Measurements from ENCODE around the gene TM2D1.
"Not testable (repeated sequence)": the region's sequence is repeated elsewhere in the genome, so short reads cannot be mapped to it uniquely, and the experiment has no call there.

The TM2D1 gene

DNA sequence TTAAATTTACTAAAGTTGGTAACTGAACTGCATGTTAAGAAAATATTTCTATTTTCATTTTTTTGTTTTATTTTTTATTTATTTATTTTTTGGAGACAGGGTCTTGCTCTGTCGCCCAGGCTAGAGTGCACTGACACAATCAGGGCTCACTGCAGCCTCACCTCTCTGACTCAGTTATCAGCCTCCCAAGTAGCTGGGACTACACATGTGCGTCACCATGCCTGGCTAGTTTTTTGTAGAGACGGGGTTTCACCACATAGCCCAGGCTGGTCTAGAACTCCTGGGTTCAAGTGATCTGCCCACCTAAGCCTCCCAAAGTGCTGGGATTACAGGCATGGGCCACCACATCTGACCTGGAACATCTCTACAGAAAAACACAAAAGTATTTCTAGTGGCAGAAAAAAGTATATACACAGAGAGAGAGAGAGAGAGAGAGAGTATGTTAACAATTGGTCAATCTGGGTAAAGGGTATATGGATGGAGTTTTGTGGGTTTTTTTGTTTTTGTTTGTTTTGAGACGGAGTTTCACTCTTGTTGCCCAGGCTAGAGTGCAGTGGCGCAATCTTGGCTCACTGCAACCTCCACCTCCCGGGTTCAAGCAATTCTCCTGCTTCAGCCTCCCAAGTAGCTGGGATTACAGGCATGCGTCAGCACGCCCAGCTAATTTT lies 5.8 kb downstream of the TM2D1 start:
- WGBS, 2 experiments: 95 to 96% methylated on average over 8 of the region's 8 CpGs
- H3K4me3 ChIP-seq (ENCODE audit: insufficient read depth, low read depth, low read length); H3K36me3 ChIP-seq (ENCODE audit: control insufficient read depth, insufficient read depth, low read length); H3K27me3 ChIP-seq (ENCODE audit: control insufficient read depth, insufficient read depth, low read length, poor library complexity, severe bottlenecking); H3K9me3 ChIP-seq (ENCODE audit: control insufficient read depth, low read length); H3K4me1 ChIP-seq (ENCODE audit: control insufficient read depth, insufficient read depth, low read length); H3K27ac ChIP-seq (ENCODE audit: insufficient read depth, low read depth, low read length, poor library complexity, severe bottlenecking): not testable (repeated sequence)

GRCh38 chr1:61711969-61712368 lies 13.0 kb downstream of the TM2D1 start:
- Histone ChIP-seq H3K36me3 (ENCODE audit: control insufficient read depth, insufficient read depth, low read length) (peaks cover 8% of the 10 kb centered on the region), H3K4me3 (ENCODE audit: insufficient read depth, low read depth, low read length) (no peak overlapping the region), H3K4me1 (ENCODE audit: control insufficient read depth, insufficient read depth, low read length) (no peaks in the 10 kb centered on the region), H3K27ac (ENCODE audit: insufficient read depth, low read depth, low read length, poor library complexity, severe bottlenecking) (no peak overlapping the region), H3K9me3 (ENCODE audit: control insufficient read depth, low read length) (no peaks in the 10 kb centered on the region), H3K27me3 (ENCODE audit: control insufficient read depth, insufficient read depth, low read length, poor library complexity, severe bottlenecking) (no peaks in the 10 kb centered on the region)

- WGBS, 2 experiments: 89 to 97% methylated on average over 4 of the region's 4 CpGs
- H3K4me1 ChIP-seq (ENCODE audit: control insufficient read depth, insufficient read depth, low read length): not testable (repeated sequence)
These were observed 13.7 kb downstream of the TM2D1 start for GRCh38 chr1:61711257-61711656.

GRCh38 chr1:61709908-61710289 lies 15.0 kb downstream of the TM2D1 start:
- peaks cover 8% of the 10 kb centered on the region for H3K36me3 ChIP-seq (ENCODE audit: control insufficient read depth, insufficient read depth, low read length)
- 96 to 100% methylated on average over 2 of the region's 2 CpGs for WGBS, 2 experiments

More at GRCh38 chr1:61711257-61711656, 13.7 kb downstream of the TM2D1 start:
- H3K9me3 ChIP-seq (ENCODE audit: control insufficient read depth, low read length); H3K27ac ChIP-seq (ENCODE audit: insufficient read depth, low read depth, low read length, poor library complexity, severe bottlenecking); H3K4me3 ChIP-seq (ENCODE audit: insufficient read depth, low read depth, low read length); H3K27me3 ChIP-seq (ENCODE audit: control insufficient read depth, insufficient read depth, low read length, poor library complexity, severe bottlenecking); H3K36me3 ChIP-seq (ENCODE audit: control insufficient read depth, insufficient read depth, low read length): not testable (repeated sequence)

GRCh38 chr1:61708953-61709907 lies 15.7 kb downstream of the TM2D1 start:
- no peaks in the 10 kb centered on the region for H3K9me3 ChIP-seq (ENCODE audit: control insufficient read depth, low read length)
- no peak overlapping the region for H3K4me3 ChIP-seq (ENCODE audit: insufficient read depth, low read depth, low read length)
- no peaks in the 10 kb centered on the region for H3K4me1 ChIP-seq (ENCODE audit: control insufficient read depth, insufficient read depth, low read length)
- H3K36me3 ChIP-seq (ENCODE audit: control insufficient read depth, insufficient read depth, low read length): peaks cover 8% of the 10 kb centered on the region
- no peak overlapping the region for H3K27ac ChIP-seq (ENCODE audit: insufficient read depth, low read depth, low read length, poor library complexity, severe bottlenecking)
- 95% methylated on average over 5 to 6 of the region's 7 CpGs for WGBS, 2 experiments
- no peaks in the 10 kb centered on the region for H3K27me3 ChIP-seq (ENCODE audit: control insufficient read depth, insufficient read depth, low read length, poor library complexity, severe bottlenecking)

More at GRCh38 chr1:61709908-61710289, 15.0 kb downstream of the TM2D1 start:
- Histone ChIP-seq H3K4me1 (ENCODE audit: control insufficient read depth, insufficient read depth, low read length) (no peaks in the 10 kb centered on the region), H3K27me3 (ENCODE audit: control insufficient read depth, insufficient read depth, low read length, poor library complexity, severe bottlenecking) (no peaks in the 10 kb centered on the region), H3K27ac (ENCODE audit: insufficient read depth, low read depth, low read length, poor library complexity, severe bottlenecking) (no peak overlapping the region), H3K4me3 (ENCODE audit: insufficient read depth, low read depth, low read length) (no peak overlapping the region), H3K9me3 (ENCODE audit: control insufficient read depth, low read length) (no peaks in the 10 kb centered on the region)

DNA sequence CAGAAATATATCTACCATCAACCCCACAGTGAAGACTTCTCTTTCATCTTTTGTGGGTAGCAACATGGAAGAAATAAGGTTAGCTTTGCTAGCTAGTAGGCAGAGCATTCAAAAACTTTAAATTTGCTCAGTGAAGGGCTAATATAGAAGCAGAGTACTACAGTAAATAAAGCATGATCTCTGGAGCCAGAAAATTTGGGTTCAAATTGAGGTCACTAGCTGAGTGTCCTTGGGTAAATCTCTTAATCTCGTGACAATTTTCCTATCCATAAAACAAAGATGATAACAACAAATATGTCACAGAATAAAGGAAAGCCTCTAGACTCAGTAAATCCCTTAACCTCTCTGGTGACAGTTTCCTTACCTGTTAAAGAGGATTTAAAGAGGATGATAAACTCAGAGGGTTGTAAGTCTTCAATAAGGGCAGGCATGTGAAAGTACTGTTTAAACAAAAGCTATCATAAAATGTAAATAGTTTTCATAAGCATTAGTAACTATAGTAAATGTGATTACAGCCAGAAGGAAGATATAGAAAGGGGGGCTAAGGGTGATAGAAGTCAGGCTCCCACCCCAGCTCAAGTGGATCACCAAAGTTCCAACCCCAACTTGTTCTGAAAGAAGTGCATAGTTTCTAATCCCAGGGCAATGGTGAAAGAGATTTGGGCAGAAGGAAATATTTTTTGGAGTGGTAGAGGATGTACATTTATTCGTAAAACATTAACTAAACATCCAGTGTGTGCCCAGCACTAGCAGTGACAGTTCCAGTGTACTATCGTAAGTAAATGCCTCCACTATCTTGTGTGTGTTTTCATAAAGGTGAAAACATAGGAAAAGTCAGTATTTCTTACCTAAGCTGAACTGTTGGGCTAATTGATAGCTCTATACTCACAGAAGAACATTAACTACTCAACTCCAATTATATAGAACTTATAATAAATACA lies 24.8 kb downstream of the TM2D1 start:
- Histone ChIP-seq H3K36me3 (ENCODE audit: control insufficient read depth, insufficient read depth, low read length) (peaks cover 8% of the 10 kb centered on the region), H3K27me3 (ENCODE audit: control insufficient read depth, insufficient read depth, low read length, poor library complexity, severe bottlenecking) (no peaks in the 10 kb centered on the region), H3K4me1 (ENCODE audit: control insufficient read depth, insufficient read depth, low read length) (no peaks in the 10 kb centered on the region), H3K27ac (ENCODE audit: insufficient read depth, low read depth, low read length, poor library complexity, severe bottlenecking) (no peak overlapping the region), H3K4me3 (ENCODE audit: insufficient read depth, low read depth, low read length) (no peak overlapping the region), H3K9me3 (ENCODE audit: control insufficient read depth, low read length) (no peaks in the 10 kb centered on the region)
- WGBS, 2 experiments: 93% methylated on average over 2 to 3 of the region's 3 CpGs

DNA sequence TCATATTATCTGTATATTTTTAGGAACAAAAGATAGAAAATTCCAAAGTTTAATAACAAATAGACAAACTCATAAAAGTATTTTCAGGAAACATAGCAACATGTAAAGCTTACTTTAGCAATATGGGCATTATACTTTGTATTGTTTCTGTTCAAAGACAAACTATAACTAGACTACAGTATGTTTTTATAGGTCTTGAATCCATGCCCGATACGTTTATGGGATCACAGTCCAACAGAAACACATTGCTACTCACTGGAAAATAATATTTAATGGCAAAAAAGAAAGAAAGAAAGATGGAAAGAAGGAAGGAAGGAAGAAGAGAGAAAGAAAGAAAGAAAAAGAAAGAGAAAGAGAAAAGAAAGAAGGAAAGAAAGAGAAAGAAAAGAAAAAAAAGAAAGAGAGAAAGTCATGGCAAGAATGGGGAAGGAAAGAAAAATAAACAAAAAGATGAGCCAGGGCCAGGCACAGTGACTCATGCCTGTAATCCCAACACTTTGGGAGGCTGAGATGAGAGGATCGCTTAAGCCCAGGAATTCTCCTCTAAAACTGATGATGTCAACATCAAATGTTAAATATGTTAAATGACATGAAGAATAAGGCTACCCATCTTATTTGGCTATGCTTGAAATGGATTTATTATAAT lies 32.7 kb downstream of the TM2D1 start:
- WGBS, 2 experiments: 78 to 100% methylated on average over 1 of the region's 3 CpGs
- no peaks in the 10 kb centered on the region for H3K4me1 ChIP-seq (ENCODE audit: control insufficient read depth, insufficient read depth, low read length)
- H3K4me3 ChIP-seq (ENCODE audit: insufficient read depth, low read depth, low read length): no peak overlapping the region
- H3K27ac ChIP-seq (ENCODE audit: insufficient read depth, low read depth, low read length, poor library complexity, severe bottlenecking): no peak overlapping the region
- H3K9me3 ChIP-seq (ENCODE audit: control insufficient read depth, low read length): no peaks in the 10 kb centered on the region
- H3K27me3 ChIP-seq (ENCODE audit: control insufficient read depth, insufficient read depth, low read length, poor library complexity, severe bottlenecking): no peaks in the 10 kb centered on the region
- H3K36me3 ChIP-seq (ENCODE audit: control insufficient read depth, insufficient read depth, low read length): no peaks in the 10 kb centered on the region

DNA sequence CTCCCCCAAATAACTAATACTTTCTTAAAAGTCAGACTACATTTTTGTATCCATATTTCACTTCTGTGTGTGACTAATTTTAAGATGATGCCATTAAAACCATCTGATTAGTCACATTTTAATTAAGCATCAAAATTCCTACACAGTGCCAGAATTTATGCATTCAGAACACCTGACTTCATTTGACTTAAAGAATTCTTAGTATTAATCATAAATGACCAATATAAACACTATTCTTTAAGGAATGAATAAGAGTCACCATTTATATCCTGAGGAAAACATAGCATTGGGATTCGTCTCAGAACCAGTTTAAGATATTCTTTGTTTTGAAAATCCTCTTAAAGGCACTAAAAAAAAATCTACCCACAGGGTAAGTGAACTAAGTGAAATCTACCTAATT lies 37.0 kb downstream of the TM2D1 start:
- no peaks in the 10 kb centered on the region for H3K4me1 ChIP-seq (ENCODE audit: control insufficient read depth, insufficient read depth, low read length)
- no peaks in the 10 kb centered on the region for H3K9me3 ChIP-seq (ENCODE audit: control insufficient read depth, low read length)
- H3K27me3 ChIP-seq (ENCODE audit: control insufficient read depth, insufficient read depth, low read length, poor library complexity, severe bottlenecking): no peaks in the 10 kb centered on the region
- no peaks in the 10 kb centered on the region for H3K36me3 ChIP-seq (ENCODE audit: control insufficient read depth, insufficient read depth, low read length)
- no peak overlapping the region for H3K4me3 ChIP-seq (ENCODE audit: insufficient read depth, low read depth, low read length)
- H3K27ac ChIP-seq (ENCODE audit: insufficient read depth, low read depth, low read length, poor library complexity, severe bottlenecking): no peak overlapping the region
- WGBS, 2 experiments: 87 to 100% methylated on average over 1 of the region's 1 CpG

- Histone ChIP-seq H3K4me3 (ENCODE audit: insufficient read depth, low read depth, low read length) (no peak overlapping the region), H3K27ac (ENCODE audit: insufficient read depth, low read depth, low read length, poor library complexity, severe bottlenecking) (no peak overlapping the region), H3K9me3 (ENCODE audit: control insufficient read depth, low read length) (no peaks in the 10 kb centered on the region), H3K36me3 (ENCODE audit: control insufficient read depth, insufficient read depth, low read length) (no peaks in the 10 kb centered on the region), H3K4me1 (ENCODE audit: control insufficient read depth, insufficient read depth, low read length) (no peaks in the 10 kb centered on the region), H3K27me3 (ENCODE audit: control insufficient read depth, insufficient read depth, low read length, poor library complexity, severe bottlenecking) (no peaks in the 10 kb centered on the region)
- 92 to 98% methylated on average over 3 of the region's 3 CpGs for WGBS, 2 experiments
These were observed 42.0 kb downstream of the TM2D1 start for GRCh38 chr1:61682891-61683290.
